Activated CD8-positive, alpha-beta memory T cell treated with anti-CD3 and anti-CD28 coated beads for 48 hours (primary cell): Measurements from ENCODE around the gene RPS4Y2.

ENCODE experiments used
- DNase-seq, 3 experiments: peaks; one replicate each; pipeline ENCODE4 v3.0.0-alpha.2; 2020; ENCODE audit warnings: low read depth in 2 of 3, low spot score in 2 of 3

RPS4Y2 gene

DNA sequence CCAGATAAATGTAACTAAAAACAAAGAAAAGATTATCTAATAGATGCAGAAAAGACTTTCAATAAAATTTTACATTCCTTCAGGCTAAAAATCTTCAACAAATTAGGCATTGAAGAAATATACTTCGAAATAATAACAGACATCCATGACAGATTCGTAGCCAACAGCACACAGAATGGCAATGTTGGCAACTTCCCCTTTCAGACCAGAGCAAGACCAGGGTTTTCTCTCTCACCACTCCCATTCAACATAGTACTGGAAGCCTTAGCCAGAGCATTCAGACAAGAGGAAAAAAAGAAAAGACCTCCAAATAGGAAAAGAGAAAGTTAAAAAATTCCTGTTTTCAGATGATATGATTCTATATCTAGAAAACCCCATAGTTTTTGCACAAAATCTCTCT lies 61.2 kb downstream of the RPS4Y2 start:
- no peak for DNase-seq
